ENCODE results near the gene IFIT3.
"Not testable (repeated sequence)": the region's sequence is repeated elsewhere in the genome, so short reads cannot be mapped to it uniquely, and the experiment has no call there.

The IFIT3 gene, protein sequence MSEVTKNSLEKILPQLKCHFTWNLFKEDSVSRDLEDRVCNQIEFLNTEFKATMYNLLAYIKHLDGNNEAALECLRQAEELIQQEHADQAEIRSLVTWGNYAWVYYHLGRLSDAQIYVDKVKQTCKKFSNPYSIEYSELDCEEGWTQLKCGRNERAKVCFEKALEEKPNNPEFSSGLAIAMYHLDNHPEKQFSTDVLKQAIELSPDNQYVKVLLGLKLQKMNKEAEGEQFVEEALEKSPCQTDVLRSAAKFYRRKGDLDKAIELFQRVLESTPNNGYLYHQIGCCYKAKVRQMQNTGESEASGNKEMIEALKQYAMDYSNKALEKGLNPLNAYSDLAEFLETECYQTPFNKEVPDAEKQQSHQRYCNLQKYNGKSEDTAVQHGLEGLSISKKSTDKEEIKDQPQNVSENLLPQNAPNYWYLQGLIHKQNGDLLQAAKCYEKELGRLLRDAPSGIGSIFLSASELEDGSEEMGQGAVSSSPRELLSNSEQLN

DNA sequence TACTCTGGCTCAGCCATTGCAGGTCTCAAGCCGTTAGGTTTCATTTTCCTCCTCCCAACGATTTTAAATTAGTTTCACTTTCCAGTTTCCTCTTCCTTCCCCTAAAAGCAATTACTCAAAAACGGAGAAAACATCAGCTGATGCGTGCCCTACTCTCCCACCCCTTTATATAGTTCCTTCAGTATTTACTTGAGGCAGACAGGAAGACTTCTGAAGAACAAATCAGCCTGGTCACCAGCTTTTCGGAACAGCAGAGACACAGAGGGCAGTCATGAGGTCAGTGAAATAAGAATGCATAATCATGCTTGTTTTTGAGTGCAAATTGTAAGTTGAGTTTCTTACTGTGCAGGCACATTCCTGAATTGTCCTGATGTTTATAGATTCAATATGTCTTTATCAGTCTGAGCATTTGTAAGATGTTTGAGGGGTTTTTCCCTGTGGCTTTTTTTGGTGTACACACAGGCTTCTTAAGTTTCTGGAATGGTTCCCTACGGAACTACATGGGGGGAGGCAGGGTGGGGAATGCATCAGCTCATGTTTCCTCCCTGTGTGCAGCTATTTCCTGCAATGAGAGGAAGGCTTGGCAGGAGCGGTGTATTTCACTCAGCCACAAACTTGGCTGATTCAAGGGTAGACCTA, at the start of gene IFIT3:
Gene IFIT3, plus strand, starts transcription at position 195 of the 639 bp plus-strand sequence. Its CDS starts 77 bp downstream, at position 272.
- no peak for DNase-seq (ENCODE audit: low spot score)

GRCh38 chr10:89278034-89278535, 49.7 kb upstream of the IFIT3 start:
- DNase-seq (ENCODE audit: low spot score) = no peak

- no peak for DNase-seq (ENCODE audit: low spot score)
Measured at GRCh38 chr10:89278900-89279392, 48.9 kb upstream of the IFIT3 start.

DNA sequence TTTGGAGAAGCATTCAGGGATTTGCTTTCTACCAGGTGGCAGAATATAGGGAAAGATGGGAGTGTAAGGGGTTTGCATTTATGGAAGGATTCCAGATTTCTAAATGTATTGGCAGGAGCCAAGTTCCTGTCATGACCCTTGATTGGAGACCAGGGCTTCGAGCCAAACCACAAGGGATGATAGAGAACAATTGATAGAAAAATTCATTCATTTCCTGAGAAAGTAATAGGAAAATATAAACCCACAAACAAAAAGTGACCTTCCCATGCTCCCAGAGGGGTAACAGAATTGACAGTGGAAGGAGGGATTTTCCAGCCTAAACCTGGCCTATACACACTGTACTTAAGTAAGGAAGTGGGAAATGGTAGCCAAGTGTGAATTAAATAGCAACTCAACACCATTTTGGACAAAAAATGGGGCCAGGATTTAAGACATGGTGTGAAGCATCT, 48.4 kb upstream of the IFIT3 start:
- DNase-seq (ENCODE audit: low spot score) = no peak

- no peak for DNase-seq (ENCODE audit: low spot score)
Measured at GRCh38 chr10:89280508-89280907, 47.3 kb upstream of the IFIT3 start.

DNA sequence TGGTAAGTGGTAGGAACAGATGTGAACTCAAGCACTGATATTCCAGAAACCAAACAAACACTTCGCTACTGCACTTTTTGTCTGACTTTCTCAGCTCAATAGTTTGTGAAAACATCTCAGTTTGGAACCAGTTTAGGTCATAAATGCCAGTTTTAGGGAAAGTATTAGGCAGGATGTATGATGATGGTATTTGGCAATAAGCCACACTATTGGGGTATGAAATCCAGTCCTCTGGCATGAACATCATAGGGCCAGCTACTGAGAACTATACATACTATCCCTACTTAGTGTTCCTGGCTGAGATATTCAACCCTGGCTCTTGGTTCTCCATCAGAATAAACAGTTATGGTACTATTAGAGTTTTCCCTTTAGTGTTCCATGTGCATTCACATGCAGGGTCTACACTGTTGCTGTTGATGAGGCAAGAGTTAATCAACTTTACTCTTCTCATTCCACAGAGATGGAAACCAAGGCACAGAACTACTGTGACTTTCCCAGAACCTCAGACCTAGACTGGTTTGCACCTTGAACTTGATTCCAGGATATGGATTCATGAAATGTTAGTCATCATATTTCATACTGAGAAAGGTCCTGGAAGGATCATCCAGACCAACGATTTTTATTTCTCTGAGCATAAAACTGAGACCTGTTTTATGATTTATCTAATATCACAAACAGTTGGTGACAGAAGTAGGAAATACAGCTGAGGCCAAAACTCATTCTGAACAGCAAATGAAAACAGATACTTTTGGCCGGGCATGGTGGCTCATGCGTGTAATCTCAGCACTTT, 46.0 kb upstream of the IFIT3 start:
- no peak for DNase-seq (ENCODE audit: low spot score)

- no peak for DNase-seq (ENCODE audit: low spot score)
Measured at GRCh38 chr10:89283025-89283935, 44.5 kb upstream of the IFIT3 start.

GRCh38 chr10:89283936-89284475, 43.8 kb upstream of the IFIT3 start:
- DNase-seq (ENCODE audit: low spot score) = no peak

- DNase-seq (ENCODE audit: low spot score) = not testable (repeated sequence)
Measured at GRCh38 chr10:89284711-89285110, 43.1 kb upstream of the IFIT3 start.

- DNase-seq (ENCODE audit: low spot score) = not testable (repeated sequence)
Measured at GRCh38 chr10:89285303-89285702, 42.5 kb upstream of the IFIT3 start.

DNA sequence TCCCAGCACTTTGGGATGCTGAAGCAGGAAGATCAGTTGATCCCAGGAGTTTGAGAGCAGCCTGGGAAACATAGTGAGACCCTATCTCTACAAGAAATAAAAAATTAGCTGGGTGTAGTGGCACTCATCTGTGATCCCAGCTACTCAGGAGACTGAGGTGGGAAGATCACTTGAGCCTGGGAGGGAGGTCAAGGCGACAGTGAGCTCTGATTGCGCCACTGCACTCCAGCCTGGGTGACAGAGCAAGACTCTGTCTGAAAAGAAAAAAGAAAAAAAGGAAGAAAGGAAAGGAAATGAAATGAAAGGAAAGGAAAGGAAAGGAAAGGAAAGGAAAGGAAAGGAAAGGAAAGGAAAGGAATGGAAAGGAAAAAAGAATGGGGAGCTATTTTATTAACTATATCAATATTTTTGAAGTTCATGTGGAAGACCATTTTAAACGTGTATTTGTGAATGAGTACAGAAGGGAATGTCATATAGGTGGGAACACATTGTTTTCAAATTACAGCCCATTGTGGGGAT, 33.0 kb upstream of the IFIT3 start:
- DNase-seq (ENCODE audit: low spot score) = no peak

DNA sequence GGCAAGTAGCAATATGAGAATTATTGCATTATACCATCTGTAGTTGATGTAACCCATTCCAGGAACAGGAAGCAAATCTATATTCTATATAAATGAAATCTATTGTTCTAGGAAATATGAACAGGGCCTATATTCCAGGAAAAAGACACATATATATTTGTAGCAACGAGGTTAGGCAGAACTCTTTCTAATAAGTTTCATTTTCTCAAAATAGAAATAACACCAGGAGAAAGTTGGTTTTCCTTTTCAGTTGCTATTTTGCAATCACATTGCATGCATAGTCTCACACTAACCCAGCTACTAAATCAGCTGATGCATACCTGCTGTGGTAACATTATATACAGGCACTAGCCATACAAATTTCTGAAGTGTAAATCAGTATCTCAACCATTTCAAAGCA, 32.2 kb upstream of the IFIT3 start:
- no peak for DNase-seq (ENCODE audit: low spot score)

GRCh38 chr10:89296220-89296648, 31.6 kb upstream of the IFIT3 start:
- no peak for DNase-seq (ENCODE audit: low spot score)

DNA sequence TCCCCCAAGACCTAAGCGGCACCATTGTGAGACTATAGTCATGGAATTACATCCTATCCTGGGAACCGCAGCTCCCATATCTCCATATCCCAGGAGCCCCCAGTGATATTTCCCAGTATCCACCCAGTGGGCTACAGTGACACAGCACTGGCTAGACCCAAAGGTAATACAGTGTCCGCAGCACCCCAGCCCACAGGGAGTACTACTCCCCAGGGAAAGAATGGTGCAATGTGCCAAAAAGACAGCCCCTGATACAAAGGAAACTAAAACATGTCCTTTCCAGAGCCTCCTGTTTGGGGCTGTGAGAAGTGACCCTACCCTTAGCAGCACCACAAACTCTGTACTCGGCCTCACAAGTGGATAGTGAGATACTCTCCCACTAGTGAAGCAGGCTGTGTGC, 30.4 kb upstream of the IFIT3 start:
- DNase-seq (ENCODE audit: low spot score) = no peak

DNA sequence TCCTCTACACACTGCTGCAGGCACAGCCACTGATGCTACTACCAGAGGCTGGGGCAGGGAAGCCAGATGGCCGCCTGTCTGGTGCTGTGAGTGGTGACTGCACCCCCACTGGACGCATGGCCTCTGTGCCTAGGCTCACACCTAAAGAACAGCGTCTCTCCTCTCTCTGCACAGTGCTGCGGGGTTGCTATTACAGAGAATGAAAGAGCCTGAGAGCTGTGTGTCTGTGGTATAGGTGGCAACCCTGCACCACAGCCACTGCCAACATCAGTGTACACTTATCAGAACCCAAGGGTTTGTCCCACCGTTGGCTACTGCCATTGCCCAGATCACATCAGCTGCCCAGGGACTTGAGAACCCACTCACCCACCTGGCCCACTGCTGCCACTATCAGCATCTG, 30.0 kb upstream of the IFIT3 start:
- DNase-seq (ENCODE audit: low spot score) = no peak

- DNase-seq (ENCODE audit: low spot score) = no peak
Measured at GRCh38 chr10:89299031-89299430, 28.8 kb upstream of the IFIT3 start.

GRCh38 chr10:89301232-89301631, 26.6 kb upstream of the IFIT3 start:
- no peak for DNase-seq (ENCODE audit: low spot score)

DNA sequence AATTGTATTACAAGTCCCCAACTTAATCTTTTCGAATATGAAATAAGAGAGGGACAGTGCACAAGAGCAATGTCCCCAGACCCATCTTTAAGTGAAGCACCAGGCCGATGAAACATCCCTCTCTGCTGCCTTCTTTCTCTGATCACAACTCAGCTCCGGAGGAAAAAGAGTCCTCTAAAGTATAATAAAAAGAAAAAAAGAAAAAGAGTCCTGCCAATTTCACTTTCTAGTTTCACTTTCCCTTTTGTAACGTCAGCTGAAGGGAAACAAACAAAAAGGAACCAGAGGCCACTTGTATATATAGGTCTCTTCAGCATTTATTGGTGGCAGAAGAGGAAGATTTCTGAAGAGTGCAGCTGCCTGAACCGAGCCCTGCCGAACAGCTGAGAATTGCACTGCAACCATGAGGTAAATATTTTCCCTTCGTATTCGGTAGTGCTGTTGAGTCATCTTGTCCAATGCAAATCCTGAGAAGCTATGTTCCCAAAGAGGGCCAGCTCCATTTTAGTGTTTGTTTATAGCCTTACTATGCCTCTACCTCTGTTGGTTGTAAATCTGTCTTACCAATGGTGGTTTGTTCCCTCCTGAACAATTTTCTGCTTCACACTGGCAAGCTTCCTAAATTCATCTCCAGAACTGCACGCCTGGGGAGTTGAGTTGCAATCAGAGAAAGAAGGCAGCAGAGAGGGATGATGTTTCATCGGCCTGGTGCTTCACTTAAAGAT, 25.9 kb upstream of the IFIT3 start, which contains the start of gene IFIT2:
Gene IFIT2, plus strand, starts transcription at position 326 of the 725 bp plus-strand sequence. Its CDS starts 78 bp downstream, at position 404.
- DNase-seq (ENCODE audit: low spot score) = no peak

DNA sequence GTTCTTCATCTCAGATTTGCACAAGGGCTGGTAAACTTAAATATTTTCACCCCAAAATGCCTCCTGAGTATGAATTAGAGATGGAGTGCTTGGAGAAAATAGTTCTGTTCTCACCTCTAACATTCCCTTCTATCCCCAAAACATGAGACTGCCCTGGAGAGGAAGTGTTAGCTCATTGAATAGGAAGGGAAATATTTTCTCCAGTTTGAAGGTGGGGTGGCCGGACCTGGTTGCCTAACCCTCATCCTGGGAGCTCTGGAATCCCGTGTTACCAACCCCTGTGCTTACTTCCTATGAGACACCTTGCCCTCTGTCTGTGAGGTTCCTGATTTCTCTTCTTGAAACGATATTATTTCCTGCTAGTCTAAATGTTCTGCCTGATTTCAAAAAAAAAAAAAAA, 25.2 kb upstream of the IFIT3 start:
- no peak for DNase-seq (ENCODE audit: low spot score)

DNA sequence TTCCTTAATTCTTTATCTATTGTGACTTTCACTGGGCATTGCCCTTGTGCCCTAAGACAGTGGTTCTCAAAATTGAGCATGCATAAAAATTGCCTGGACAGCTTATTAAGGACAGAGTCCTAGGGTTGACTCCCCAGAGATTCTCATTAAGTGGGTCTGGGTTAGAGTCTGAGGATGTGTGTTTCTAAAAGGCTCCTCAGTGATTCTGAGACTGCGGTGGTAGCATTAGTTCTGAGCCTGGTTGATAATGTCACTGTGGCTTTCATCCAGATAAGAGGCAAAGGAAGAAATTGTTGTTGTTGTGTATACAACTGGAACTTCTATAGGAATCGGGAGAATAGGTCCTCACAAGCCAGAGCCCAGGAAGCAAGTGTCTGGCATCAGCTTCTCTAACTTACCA, 24.6 kb upstream of the IFIT3 start:
- DNase-seq (ENCODE audit: low spot score) = no peak

Data from ecto neural progenitor cell (in vitro differentiated cells).